Measurements from ENCODE around the gene PTPN5.

The PTPN5 gene

GRCh38 chr11:18772211-18772610 lies 19.4 kb downstream of the PTPN5 start:
- DNase-seq, result no peak

- DNase-seq, result no peak
These were observed 20.1 kb downstream of the PTPN5 start for GRCh38 chr11:18771266-18772035.

- DNase-seq, result no peak
These were observed 21.0 kb downstream of the PTPN5 start for GRCh38 chr11:18770479-18771125.

GRCh38 chr11:18769802-18770456 lies 21.7 kb downstream of the PTPN5 start:
- DNase-seq, result no peak

DNA sequence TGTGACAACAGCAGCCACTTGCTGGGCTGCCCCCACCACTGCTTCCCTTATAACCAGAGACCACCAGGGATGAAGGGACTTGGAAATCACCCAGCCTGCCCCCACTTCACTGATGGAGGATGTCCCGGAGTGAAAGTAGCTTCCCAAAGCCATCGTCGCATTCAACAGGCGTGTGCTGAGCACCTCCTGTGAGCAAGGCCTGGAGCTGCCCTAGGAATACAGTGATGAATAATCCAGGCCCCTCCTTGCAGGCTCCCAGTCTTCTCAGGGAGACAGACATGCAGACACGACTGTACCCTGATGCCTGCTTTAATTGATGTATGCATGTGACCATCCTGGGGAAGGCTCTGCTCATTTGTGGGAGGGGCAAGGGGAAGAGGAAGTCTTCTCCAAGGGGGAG lies 22.6 kb downstream of the PTPN5 start:
- DNase-seq, result no peak

- no peak for DNase-seq
These were observed 23.1 kb downstream of the PTPN5 start for GRCh38 chr11:18768472-18768901.

DNA sequence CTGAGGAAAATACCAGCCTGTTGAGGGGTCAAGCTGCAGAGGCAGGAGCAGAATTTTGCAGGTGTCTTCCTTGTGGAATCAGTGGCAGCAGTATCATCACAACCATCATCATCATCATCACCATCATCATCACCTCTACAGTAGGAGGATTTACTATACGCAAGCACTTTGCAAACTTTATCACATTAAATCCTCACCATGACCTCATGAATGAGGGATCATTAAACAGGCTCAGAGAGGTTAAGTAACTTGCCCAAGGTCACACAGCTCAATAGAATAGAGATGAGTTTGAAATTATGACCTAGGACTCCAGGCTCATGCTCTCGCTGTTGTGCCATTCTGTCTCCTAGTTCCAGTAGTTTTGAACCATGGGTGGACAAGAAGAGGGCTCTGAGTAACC lies 25.6 kb downstream of the PTPN5 start:
- no peak for DNase-seq

GRCh38 chr11:18765554-18765953 lies 26.0 kb downstream of the PTPN5 start:
- no peak for DNase-seq

GRCh38 chr11:18761741-18762140 lies 29.9 kb downstream of the PTPN5 start:
- no peak for DNase-seq

- no peak for DNase-seq
These were observed 30.5 kb downstream of the PTPN5 start for GRCh38 chr11:18761144-18761543.

DNA sequence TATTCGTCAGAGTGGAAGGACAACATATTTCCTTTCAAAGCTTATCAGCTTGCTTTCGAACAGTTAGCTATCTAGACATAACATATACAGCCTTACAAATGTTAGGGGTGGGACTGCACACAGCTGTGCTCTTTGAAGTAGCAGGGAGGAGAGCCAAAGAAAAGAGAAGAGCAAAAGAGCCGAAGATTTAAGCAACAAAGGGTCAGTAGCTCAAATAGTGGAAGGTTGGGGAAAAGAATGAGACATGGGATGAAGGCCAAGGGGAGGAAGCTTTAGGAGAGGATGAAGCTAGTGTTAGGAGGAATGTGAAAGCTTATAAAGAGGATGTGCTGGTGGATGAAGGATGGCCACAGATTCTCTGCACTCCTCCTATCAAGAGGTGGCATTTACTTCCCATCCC lies 33.8 kb downstream of the PTPN5 start:
- no peak for DNase-seq

DNA sequence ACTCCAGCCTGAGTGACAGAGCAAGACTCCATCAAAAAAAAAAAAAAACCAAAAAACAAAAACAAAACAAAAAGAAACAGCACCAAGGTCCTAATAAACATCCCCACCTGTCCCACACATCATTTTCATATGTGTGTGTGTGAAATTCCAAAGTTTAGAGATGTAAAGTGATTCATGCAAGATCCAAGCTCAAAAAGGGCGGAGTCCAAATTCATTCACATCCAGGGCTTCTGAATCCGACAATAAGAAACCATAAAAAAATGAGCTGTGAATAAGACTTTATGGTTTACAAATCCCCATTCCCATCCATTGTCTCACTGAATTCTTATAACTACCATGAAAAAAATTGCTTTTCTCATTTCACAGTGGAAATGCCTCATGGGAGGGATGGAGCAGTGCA lies 34.7 kb downstream of the PTPN5 start:
- DNase-seq, result no peak

- DNase-seq, result no peak
These were observed 37.3 kb downstream of the PTPN5 start for GRCh38 chr11:18754308-18754707.

DNA sequence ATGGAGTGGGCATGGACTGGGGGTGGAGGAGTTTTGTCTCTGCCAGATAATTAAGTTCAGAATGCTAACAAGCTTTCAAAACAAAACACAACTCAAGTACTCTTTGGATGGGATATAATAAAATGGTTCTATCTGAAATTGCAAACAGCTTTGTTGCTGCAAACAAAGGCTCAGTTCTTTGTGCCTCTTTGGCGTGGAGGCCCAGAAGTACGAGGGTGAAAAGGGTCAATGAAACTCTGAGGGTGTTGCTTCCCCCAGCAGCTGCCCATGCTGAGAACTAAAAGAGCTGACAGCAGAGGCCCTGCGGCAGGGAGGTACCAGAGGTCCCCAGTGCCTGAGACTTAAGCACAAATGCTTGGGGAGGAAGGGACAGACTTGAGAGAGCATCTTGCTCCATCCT lies 39.1 kb downstream of the PTPN5 start:
- DNase-seq, result no peak

GRCh38 chr11:18750944-18751343 lies 40.7 kb downstream of the PTPN5 start:
- no peak for DNase-seq

- no peak for DNase-seq
These were observed 41.8 kb downstream of the PTPN5 start for GRCh38 chr11:18749681-18750319.

DNA sequence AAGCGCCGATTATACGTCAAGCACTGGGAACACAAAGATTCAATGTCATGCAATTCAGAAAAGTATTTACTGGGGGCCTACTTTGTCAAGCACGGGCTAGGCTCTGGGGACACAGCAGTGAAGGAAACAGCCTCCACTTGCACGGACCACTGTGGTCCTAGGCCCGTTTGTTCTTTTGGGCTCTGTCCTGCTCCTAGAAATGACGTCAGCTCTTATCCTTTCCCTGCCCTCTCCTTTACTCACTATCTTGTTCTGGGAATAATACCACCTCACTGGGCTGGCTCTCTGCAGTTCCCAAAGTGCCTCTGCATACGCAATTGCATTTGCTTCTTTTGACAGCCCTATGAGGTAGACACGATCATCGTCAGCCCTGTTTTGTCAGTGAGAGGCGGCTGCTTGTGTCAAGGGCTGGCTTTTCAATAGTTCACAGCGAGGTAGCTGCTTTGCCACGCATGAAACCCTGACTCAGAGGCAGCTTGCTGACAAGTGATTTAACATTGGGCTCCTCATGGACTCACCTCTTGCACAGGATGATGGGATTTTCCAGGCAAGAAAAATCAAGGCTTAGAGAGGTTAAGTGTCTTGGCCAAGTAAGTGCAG lies 42.7 kb downstream of the PTPN5 start:
- no peak for DNase-seq

DNA sequence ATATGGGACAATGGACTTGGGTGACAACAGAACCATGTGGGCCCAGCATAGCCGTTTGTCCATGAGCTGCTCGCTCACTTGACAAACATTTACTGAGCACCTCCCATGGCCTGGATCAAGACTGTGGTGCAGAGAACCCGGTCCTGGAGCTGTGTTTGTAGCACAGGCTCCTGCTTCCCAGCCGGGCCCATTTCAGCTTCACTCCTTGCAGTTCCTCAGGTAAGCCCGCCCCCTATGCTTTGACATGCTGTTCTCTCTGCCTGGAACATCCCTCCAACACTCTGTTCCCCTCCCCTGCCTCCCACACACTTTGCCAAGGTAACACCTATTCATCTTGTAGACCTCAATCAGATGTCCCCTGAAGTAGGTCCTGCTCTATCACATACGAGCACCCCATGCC lies 46.3 kb downstream of the PTPN5 start:
- no peak for DNase-seq

GRCh38 chr11:18743900-18744514 lies 47.6 kb downstream of the PTPN5 start:
- DNase-seq, result no peak

- no peak for DNase-seq
These were observed 48.2 kb downstream of the PTPN5 start for GRCh38 chr11:18743365-18743764.

DNA sequence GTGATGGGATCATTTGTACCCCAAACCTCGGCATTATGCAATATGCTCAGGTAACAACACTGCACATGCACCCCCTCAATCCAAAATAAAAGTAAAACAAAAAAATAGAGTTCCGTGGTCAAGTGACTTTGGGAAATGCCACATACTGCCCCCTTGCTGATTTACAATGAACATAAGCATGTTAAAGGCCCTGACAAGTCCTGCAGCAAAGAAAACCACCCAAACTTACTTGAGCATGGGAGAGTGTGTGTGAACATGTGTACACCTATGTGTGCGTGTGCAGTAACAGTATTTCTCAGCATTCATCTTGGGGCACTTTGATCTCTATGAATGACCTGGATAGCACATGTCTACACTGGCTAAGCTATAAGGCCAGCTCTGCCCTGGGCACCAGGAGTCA lies 49.8 kb downstream of the PTPN5 start:
- DNase-seq, result no peak

DNA sequence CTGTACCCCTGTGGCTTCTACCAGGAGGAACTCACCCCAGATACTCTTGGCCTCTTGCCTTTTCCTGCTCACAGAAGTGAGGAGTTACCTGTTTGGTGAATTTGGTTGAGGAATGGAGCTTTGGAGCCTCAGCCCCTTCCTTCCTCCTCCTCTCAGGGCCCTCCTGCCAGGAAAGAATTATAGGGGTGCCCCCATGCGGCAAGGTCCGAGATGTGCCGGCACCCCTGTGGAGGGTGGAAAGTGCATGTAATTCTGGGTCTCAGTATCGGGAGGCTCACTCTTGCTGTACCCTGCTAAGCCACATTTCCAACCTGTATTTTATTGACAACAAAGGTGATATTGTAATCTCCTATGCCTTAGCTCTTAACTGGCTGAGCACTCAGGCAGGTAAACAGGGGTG lies 51.9 kb downstream of the PTPN5 start:
- no peak for DNase-seq

GRCh38 chr11:18737642-18738041 lies 54.0 kb downstream of the PTPN5 start:
- no peak for DNase-seq
